Activated naive CD4-positive, alpha-beta T cell treated with anti-CD3 and anti-CD28 coated beads, Interleukin-2, amount 50 U/mL, for 16 hours (primary cell): Measurements from ENCODE around the gene CLDN11.

ENCODE experiments used
- DNase-seq: peaks from one replicate; pipeline ENCODE4 v3.0.0-alpha.2; 2020

CLDN11 gene

DNA sequence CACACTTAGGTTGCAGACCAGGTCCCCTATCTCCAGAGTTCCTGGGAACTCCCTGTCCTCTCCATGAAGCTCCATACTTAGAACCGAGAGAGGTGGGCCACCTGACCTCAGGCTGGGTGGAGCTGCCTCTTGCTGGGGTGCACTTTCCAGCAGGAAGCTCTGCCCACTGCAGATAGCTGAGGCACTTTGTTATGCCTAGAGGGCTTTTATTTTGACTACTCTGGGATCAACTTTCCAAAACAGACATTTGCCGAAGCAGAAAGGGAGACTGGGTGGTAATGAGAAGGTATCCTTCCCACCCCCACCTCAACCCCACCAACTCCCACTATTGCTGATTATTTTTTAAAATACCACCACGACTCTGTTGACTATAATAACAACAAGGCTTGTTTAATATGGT, 54.7 kb downstream of the CLDN11 start:
- no peak for DNase-seq

DNA sequence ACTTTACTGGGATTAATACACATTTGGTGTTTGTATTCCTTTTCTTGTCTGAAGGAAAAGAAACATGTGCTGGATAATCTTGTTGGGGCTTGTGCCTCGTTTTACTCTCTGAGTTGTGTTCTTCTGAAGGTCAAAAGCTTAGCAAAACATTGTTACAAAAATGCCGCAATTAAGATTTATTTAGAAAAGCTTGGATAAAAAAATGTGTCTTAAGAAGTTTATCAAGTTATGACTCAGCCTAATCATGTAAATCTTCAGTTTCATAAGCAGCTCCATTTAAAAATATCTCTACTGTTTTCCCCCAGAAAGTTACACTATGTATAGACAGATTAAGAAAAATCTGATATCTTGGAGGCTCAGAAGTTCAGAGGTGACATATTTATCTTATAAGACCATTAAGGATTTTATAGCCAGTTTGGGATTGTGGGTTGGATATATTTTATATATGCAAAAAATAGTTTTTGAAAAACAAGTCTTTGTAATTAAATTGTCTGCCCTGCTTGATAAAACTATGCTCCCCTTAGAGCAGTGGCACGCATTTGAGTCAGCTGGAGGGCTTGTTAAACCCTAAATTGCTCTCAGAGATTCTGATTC, 56.5 kb downstream of the CLDN11 start:
- DNase-seq: no peak

DNA sequence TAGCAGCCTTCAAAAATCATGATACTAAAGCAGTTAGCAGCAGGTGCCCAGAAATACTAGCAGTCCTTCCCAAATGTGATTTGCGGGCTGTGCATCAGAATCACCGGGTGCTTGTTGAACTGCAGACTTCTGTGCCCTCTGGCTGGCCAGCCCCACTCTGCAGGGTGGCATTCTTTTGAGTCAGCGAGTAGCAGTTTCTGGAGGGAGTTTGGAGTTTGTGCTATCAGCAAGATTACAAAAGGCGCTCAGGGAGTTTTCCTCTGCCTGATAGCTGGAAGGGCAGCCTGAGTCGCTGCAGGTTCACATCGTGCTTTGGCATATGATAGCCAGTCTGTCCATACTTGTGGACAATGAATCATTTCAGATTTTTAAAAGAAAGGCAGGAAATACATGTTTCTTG, 57.6 kb downstream of the CLDN11 start:
- DNase-seq: no peak

DNA sequence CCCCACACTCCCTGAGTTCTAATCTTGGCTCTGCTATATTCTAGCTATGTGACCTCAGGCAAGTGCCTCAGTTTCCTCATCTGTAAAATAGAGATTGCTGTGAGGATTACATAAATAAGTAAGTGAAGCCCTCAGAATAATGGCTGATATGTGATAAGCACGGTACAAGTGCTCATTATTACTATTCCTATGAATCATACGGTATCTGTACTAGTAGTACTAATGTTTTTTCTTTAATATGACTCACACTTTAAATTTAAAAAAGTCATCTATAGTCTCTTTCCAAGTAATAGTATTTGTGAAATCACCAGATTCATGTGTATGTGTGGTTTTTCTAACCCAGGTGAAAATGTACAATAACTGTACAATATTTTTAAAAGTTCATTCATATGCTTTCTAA, 58.7 kb downstream of the CLDN11 start:
- DNase-seq: no peak

DNA sequence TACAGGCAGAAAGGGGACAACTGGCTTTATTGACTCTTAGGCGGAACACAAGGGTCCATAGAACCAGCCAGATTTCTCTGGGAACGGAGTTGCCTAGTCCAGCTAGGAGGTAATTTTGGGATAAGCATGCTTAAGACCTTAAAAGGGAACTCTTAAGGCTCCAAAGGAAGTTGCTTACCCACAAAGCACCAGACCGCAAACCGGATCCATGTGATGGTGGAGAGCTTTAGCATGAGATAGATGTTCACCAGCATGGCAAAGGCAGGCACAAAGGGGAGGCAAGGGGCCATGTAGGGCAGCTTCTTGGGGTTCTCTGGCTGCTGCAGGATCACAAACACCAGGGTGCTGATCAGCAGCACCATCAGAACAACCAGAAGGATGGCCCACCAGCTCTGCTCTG, 61.4 kb downstream of the CLDN11 start:
- DNase-seq: no peak

DNA sequence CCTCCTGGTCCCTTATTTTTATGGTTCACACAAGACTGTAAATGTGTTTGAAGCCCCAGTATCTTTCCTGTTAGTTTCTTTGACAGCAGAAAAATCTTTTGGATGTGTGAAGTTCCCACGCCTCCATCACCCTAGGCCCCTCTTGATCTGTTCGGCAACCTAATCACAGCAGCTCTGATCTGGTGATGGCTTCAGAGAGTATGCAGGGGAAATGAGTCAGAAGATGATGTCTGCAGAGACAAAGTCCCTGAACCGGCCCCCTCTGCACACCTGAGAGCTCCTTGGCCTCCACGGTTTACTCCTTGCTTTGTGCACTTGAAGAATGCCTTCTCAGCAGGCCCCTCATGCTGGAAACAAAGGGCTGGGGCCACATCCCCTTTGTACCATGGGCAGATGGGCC, 63.5 kb downstream of the CLDN11 start:
- no peak for DNase-seq

DNA sequence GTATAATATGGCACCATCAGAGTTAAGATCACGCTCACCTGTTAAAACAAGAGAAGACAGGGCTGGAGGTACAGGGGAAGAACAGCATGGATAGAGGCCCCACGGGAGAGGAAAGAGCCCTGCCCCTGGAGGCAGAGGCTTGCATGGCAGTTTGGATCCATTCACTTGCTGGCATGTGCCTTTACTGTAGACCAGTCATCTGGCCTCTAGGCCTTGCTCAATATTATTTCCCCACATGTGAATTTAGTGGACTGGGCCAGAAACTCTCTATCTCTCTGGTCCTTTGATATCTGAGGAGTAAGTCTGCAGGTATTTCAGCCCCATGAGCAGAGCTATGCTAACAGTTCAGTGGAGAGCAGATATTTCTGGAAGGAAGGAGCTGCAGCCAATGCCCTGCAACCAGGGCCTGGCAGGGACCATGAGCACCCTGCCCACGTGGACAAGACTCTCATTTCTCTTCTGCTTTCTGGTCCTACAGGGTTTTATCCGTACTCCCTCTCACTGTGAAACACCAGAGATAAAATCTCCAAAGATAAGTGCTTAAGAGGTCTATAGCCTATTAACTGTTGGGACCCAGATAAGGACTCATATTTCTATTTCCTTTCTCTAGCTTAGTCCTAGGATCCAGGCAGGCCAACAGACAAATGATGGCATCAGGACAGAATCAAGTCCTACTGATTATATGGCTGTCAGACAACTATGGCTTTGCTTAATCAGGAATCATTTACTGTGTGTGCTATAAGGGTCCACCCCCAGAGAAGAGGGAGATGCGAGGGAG, 65.0 kb downstream of the CLDN11 start:
- DNase-seq: no peak
